Anterior cingulate cortex (tissue), 58 donors: ENCODE data around the gene FILIP1L.

Source experiments
- DNase-seq, 58 donors: peaks; one replicate each; lab custom pipeline; 2025; lab: John Stamatoyannopoulos, UW

FILIP1L gene

DNA sequence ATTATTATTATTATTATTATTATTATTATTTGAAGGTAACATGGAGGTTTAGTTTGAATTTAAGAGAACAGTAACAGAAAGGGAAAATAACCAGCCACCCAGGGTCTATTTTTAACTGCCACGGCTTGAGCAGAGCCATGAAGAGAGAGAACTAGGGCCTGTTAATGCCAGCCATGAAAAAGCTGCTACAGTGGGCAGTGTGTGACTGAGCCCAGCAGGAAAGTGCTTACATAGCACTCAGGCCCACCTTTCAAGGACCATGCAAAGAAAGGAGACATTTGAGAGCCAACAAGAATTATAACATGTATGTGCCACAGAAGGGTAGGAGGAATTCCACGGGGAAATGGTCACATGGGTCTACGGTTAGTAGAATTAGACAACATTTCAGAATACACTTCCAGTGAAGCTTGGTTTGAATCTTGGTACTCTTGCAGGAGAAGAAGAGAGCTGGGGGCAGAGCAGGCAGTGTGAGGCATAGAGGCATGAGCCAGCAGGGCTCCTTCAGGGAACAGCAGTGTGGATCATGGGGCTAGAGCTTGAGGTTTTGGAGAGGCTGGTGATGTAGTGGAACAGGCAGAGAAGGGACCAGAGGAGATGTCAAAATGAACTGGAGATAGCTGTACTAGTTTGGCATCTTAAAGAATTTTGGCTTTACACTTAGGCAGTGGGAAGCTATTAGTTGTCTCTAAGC lies 155.9 kb downstream of the FILIP1L start:
- DNase-seq: no peak

GRCh38 chr3:99957151-99957796 lies 157.0 kb downstream of the FILIP1L start:
- no peak for DNase-seq

DNA sequence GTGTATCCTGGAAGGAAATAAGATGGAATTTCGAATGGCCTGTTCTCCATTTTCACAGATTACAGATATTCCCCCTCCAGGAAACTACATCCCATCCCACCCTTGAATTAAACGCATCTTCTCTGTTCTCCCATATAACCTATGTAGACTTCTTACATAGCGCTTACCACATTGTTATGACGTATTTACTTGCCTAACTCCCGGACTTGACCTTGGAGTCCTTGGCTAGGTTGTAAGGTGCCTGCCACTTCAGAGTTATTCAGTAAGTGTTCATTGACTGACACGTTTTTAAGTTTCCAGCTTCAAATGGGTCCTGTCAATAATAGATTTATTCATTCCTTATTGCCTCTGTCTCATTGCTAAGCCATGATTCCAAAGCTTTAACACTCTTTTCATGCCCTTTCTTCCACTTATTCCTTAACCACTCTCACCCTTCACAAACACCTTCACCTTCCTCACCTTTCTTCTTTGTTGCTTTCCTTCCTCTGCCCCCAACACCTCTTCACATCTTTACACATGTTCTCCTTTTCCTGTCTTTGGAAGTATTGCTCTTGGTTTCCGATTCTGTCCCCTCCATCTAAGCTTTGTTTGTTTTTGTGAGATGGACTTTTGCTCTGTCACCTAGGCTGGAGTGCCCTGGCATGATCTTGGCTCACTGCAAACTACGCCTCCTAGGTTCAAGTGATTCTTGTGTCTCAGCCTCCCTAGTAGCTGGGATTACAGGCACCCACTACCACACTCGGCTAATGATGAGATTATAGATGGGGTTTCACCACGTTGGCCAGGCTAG lies 158.3 kb downstream of the FILIP1L start:
- DNase-seq: no peak

- no peak for DNase-seq
Measured at GRCh38 chr3:99954914-99955644, 159.2 kb downstream of the FILIP1L start.

DNA sequence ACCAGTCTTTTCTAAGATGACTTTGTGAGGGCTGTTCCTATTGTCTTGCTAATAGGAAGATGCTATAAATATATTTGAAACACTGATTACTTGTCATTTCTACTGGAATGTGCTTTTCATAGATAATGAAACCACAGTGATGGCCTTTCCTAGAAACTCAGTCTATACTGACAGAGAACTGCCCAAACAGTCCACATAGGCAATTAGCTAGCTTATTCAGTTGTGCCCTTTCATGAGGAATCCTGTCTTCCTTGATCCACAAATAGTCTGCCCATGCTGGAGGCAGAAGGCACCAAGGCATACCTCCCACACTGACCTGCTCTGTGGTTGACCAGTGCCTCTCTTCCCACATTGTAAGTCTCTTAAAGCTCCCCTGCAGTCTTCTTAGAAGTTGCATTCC lies 160.7 kb downstream of the FILIP1L start:
- no peak for DNase-seq

DNA sequence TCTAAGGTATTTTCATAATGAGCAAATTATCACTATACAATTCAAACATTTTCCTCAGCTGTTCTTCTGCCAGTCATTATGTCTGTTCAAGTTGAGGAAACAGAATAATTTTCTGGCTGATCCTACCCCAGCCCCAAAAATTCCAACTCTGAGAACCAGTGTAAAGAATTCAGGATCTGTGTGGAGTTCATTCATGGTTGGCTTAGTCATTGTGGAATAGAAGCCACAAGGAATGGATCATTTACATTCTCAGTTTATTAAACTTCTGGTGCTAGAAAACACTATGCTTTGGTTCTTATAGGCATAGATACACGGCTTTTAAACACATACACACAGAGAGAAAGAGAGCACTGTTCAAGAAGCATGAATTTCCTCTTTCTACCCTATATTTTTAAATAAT lies 162.0 kb downstream of the FILIP1L start:
- DNase-seq: no peak

DNA sequence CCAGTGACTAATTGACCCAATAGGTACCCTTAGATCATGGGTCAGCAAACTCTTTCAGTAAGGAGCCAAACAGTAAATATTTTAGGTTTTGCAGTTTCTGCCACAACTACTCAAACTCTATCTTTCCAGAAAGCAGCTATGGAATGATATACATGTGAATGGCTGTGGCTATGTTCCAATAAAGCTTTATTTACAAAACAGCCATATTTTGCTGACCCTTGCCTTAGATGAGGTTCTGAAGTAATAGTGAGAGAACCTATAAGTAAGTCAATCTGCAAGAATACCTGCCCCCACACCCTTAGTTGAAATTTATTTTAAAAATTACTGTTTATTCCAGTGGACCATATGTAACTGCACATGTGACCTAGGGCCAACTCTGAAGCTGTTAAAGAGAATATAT lies 162.6 kb downstream of the FILIP1L start:
- no peak for DNase-seq

DNA sequence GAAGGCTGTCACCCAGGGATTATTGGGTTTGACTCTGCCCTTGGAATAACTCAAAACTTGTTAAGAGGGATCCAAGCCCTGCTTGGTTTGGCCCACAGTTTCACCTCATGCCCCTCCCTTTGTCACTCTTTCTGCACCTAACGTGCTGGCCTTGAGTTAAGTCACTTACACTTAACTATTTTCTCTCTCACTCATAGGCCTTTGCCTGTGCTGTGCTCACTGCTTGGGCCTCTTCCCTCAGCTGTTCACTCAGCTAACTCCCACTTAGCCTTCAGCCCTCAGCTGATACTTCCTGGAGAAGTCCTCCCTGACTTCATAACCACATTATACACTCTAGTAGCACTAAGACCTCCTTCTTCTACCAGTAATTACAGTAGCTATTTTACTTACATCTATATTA lies 163.4 kb downstream of the FILIP1L start:
- DNase-seq: no peak

DNA sequence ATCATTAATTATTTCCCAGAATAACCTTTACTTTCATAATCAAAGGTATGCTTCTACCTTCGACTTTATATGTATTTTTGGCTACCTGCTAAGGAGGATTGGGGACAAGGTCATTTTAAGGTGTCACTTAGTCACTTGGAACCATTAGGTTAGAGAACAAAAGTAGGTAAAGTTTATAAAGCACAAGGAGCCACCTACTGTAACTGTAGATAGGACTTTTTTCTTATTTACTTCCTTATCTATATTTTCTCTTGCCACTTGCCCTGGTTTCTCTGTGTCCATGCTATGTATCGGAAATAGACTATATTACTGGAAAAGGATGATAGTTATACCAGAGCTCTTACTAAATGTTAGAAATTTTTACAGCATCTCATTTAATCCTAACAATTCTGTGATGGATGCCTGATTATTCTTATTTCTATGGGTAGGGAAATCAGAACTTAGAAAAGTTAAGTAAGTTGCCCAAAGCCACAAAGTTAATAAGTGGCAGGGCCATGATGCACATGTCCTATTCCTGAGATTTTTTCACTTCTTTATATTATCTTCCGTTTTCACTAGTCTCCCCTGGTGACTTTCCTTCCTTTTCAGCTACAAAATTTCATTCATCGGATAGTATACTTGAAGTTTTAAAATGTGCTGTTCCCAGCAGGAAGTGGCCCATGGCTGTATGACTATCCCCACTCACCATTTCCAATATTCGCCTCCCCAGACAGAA lies 164.2 kb downstream of the FILIP1L start:
- no peak for DNase-seq

GRCh38 chr3:99948467-99949089 lies 165.7 kb downstream of the FILIP1L start:
- DNase-seq: no peak

GRCh38 chr3:99947356-99947755 lies 166.9 kb downstream of the FILIP1L start:
- no peak for DNase-seq

DNA sequence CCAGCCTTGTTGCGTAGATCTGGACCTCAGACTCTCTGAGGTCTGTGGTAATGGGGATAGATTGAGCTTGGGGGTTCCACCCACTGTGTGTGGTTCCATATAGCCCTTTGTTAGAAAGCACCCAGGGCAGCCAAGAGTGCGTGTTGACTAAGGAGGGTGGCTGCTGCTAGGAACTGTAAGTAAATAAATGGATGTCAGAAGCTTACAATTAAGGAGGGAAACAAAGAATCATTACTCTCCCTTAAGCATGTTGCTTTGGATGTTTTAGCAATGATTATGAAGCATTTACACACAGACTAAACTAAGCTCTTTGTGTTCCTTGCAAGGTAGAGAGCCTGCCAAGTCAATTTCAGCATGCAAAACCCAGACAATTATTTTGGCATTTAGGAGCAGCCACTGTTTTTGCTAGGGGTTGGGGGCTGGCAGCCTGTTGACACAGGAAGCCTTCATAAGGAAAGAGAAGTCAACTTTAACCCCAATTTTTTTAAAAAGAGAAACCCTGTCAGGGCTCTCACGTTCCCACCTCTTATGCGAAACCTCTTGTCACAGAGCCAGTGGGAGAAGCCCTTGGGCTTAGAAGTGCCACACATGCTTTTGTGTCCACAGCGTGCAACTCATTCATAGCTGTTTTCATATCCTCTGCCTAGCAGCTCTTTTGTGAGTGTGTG lies 168.8 kb downstream of the FILIP1L start:
- no peak for DNase-seq

- DNase-seq: no peak
Measured at GRCh38 chr3:99943931-99944761, 170.2 kb downstream of the FILIP1L start.

GRCh38 chr3:99941211-99941610 lies 173.1 kb downstream of the FILIP1L start:
- no peak for DNase-seq

DNA sequence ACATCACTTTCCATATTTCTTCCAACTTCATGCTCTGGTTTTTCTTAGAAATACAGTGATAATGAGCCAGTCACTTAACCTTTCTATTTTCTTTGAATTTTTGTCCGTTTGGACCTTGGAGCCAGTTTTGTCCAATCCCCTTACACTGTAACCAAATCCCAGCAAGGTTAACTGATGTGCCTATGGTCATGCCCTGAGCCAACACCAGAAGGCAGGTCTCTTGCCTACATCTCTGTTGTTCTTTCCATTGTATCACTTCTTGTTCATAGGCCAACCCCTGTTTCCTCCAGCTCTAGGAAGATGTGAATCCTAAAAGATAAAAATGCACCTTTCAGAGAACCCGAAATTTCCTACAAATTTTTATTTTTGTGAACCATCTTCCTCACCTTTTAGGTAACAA lies 174.0 kb downstream of the FILIP1L start:
- DNase-seq: no peak

- DNase-seq: no peak
Measured at GRCh38 chr3:99939876-99940275, 174.4 kb downstream of the FILIP1L start.

DNA sequence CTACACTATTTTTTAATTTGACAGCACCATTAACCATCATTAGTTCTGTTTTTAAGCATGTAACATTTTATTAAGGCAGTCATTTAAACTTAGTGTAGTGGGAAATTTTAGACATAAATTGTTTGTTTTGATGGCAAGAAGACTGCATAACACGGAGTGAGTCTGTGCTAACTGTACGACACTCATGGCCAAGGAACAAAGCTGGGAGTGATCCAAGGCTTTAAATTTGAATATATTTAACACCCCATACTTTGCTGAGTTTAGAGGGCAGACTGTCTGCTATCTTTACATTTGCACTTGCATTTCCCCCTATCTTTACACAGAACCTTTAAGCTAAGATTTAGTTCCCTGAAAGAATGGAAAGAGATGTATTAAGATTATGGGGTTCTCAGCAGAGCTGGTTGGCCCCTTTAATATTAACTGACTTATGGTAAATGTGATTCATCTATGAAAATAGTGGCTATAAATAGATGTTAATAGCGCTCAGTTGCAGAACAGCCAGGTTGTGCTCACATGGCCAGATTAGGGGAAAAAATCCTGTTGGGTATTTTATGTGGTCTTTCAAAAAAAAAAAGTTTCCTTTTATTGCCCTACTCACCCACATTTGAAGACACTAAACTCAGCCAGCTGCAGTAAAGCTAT lies 175.9 kb downstream of the FILIP1L start:
- DNase-seq: no peak
